Stimulated activated CD8-positive, alpha-beta memory T cell treated with anti-CD3 and anti-CD28 coated beads, Interleukin-7, amount 100 ng/mL, for 24 hours (primary cell): Measurements from ENCODE around the gene TAPT1.
"Not testable (repeated sequence)": the region's sequence is repeated elsewhere in the genome, so short reads cannot be mapped to it uniquely, and the experiment has no call there.

ENCODE experiments used
- DNase-seq: peaks from one replicate; pipeline ENCODE4 v3.0.0-alpha.2; 2020; ENCODE audit warnings: low read depth

TAPT1 gene

GRCh38 chr4:16169490-16169889 lies 56.8 kb downstream of the TAPT1 start:
- no peak for DNase-seq

- DNase-seq, result no peak
Observed at GRCh38 chr4:16168710-16169388, 57.4 kb downstream of the TAPT1 start.

DNA sequence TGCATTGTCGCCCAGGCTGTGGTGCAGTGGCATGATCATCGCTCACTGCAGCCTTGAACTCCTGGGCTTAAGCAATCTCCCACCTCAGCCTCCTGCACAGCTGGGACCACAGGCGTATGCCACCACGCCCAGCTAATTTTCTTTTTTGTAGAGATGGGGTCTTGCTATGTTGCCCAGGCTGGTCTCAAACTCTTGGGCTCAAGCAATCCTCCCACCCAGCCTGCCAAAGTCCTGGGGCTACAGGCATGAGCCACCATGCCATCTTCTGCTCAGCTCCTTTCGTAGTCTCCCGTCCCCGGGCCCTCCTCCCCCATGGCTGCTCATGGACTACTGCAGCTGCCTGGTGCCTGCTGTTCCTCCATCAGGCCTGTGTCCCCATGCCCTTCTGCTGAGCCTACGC lies 58.1 kb downstream of the TAPT1 start:
- no peak for DNase-seq

GRCh38 chr4:16165931-16166330 lies 60.3 kb downstream of the TAPT1 start:
- DNase-seq, result no peak

DNA sequence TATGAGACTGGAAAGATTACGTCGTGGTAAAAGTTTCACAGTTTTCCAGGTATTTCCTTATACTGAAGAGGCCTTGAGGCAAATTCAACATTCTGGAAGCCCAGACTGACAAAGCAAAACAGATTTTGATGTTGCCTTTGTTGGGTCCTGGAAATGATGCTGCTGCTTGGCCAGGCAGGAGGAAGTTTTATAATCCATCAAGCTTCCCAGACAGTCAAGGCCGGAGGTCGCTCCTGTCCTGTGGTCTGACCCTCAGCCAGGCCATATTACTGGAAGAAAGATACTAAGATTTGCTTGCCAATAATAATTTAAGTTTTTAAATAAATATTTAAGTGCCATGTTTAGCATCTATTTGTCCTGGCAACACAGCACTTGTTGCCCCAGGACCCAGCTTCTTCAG lies 63.4 kb downstream of the TAPT1 start:
- no peak for DNase-seq

DNA sequence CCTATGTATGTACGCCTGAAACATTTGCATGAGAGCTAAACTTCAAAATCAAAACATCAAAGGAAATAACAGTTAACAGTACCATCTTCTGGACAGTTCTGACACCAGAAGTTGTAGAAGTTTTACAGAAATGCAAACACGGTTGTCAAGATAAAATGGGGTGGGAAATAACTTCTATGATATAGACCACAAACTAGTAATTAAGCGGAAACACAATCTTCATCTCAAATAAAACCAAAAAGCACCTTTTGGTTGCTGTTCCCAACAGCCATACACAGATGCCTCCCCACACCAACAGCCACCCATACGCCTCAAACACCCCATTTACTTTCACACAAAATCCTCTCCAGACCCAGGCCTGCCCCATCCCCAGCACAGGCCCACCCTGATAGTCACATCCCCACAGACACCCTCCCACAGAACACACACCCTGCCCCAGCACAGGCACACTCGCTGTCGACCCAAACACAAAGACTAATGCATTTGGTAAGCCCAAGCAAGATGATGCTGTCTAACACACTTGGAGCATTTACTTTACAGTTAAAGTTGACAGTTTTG lies 64.3 kb downstream of the TAPT1 start:
- DNase-seq, result no peak

- DNase-seq, result no peak
Observed at GRCh38 chr4:16160457-16160856, 65.8 kb downstream of the TAPT1 start.

DNA sequence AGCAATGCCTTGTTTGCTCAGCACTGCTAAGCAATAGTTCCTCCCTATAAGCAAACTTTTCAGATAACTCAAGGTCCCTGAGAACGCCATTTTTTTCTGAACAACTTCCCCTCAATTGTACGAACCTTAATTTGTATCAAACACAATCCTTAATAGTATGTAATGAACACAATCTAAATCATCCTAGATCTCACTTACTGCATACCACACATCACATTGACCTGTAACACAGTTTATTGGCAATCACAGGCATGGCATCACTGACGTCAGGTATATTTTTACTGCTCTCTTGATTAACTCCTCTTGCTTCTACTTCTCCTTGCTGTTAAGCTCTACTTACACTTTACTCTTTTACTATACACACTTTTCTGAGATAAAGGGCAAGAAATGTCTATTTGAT lies 67.0 kb downstream of the TAPT1 start:
- DNase-seq, result no peak

DNA sequence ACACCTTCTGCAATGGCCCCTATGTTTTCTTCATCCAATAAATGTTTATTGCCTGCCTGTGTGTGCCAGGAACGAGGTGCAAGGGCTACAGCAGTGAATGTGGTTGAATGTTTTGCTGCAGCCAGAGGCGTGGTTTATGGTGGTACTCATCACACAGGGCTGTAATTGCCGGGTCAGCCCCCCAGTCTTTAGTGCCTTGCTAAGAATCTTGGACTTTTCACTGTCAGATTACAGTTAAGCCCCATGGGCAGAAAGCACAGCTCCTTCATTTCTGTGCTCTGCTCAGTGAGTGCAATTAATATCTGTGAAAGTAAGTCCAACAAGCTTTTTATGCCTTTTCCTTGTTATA lies 67.8 kb downstream of the TAPT1 start:
- DNase-seq, result no peak

- DNase-seq, result no peak
Observed at GRCh38 chr4:16157609-16158503, 68.4 kb downstream of the TAPT1 start.

GRCh38 chr4:16155528-16156169 lies 70.6 kb downstream of the TAPT1 start:
- DNase-seq, result no peak

DNA sequence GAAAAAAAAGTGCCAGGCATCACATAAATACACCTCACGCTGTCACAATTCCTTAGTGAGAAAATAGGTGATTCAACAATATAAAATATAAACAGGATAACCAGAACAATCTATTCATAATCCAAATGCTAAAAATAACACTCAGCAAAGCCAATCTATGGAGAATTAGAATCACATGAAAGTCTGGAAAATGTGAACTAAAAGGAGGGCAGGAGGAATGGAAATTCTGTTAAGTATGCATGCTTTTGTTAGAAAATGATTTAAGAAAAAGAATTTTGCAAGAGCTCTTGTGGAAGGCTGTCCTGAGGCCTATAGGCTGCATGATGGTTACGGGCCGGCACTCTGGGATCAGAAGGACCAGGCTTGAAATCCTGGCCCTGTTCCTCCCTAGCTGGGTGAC lies 71.8 kb downstream of the TAPT1 start:
- no peak for DNase-seq

GRCh38 chr4:16150716-16151115 lies 75.6 kb downstream of the TAPT1 start:
- DNase-seq, result no peak

- not testable (repeated sequence) for DNase-seq
Observed at GRCh38 chr4:16144913-16145312, 81.4 kb downstream of the TAPT1 start.

DNA sequence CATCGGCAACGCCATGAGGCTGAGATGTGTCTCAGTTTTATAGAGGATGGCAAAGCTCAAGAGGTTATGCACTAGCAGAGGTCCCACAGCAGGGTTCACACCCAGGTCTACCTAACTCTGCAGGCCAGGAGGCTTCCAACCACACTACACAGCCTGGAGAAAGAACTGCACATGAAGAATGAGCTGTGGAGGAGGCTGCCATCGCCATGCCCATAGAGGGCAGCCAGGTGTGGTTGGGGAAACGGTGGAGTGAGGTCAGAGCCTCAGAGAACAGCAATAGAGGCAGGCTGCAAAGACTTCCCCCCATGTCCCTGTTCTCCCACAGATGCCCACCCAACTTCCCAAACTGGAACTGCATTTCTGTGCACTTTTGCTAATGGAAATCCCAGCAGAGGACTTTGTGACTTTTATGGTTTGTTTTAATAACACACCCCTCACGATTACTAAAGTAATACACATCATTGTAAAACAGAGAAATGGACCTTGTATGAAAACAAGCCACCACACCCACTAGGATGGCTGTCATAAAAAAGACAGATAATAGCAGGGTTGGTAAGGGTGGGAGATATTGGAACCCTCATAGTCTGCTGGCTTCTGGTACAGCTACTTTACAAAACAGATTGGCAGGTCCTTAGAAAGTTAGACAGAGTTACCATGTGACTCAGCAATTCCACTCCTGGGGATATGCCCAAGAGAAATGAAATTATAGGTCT lies 83.5 kb downstream of the TAPT1 start:
- DNase-seq, result no peak

DNA sequence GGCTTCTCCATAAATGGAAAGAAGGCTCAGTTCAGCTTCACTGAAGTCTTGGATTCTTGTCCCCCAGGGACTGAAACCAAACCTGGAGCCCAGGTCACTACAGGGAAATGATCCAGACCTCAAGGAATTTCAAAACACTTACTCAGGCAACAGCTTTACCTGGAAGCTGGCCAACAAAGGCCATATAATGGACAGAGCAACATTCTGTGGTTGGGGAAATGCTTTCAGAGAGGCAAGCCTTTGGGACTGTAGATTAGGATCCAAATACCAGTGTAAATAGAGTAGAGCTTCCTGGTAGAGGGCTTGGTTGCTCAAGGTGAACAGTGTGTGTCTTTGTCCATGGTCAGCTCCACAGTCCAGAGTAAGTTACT lies 85.4 kb downstream of the TAPT1 start:
- DNase-seq, result no peak

DNA sequence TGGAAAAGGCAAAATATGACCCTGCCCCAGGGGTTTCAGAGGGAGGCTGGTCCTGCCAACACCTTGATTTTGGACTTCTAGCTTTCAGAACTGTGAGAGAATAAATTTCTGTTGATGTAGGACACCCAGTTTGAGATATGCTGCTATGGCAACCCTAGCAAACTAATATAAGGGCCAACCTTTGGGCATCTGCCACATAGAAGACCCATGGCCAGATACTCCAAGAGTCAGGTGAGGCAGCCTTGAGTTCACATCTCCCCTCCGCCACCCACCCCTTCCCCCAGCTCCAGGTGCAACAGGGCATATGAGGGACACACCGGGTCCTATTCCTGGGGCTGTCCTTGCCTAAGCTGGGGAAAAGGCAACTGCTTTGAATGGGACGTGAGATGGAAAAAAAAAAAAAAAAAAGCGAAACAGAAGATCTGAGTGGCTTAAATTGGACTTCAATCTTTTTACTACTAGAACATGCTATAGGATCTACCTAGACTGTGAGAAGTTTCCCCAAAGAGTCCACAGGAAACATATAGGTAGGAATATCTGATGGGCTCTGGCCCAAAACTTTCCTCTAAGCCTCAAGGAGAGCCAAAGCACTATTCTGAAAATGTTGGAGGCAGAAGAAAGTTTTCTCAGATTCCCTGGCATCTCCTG lies 85.9 kb downstream of the TAPT1 start:
- DNase-seq, result no peak

GRCh38 chr4:16139066-16139945 lies 87.0 kb downstream of the TAPT1 start:
- no peak for DNase-seq

GRCh38 chr4:16136827-16137226 lies 89.4 kb downstream of the TAPT1 start:
- DNase-seq, result no peak

GRCh38 chr4:16136311-16136710 lies 90.0 kb downstream of the TAPT1 start:
- DNase-seq, result no peak

DNA sequence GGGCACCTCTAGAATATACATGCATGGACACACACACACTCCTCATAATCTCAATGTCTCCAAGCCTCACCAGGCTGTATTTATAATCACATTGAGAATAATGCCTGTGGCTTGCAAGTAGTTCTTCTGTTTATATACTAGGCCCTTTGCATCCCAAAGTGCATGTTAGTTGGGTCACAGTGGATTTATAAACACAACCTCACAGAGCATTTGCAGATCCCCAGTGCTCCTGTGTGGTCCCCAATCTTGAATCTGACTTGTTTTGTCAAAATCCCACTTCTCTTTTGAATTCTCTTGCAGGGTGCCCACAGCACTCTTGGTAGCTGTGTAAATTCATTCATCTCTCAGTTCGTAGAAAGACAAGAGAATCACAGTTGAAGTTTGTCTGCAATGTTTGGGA lies 92.9 kb downstream of the TAPT1 start:
- no peak for DNase-seq
